ENCODE data around the gene IFNA7. TPM values are rescaled to one million over a fixed set of nuclear protein-coding genes. Genes with fewer than 3 reads are reported as not detected.
"Not testable (repeated sequence)": the region's sequence is repeated elsewhere in the genome, so short reads cannot be mapped to it uniquely, and the experiment has no call there.

IFNA7 gene
- total RNA-seq, 2 experiments from 2014 or later, result not detected

DNA sequence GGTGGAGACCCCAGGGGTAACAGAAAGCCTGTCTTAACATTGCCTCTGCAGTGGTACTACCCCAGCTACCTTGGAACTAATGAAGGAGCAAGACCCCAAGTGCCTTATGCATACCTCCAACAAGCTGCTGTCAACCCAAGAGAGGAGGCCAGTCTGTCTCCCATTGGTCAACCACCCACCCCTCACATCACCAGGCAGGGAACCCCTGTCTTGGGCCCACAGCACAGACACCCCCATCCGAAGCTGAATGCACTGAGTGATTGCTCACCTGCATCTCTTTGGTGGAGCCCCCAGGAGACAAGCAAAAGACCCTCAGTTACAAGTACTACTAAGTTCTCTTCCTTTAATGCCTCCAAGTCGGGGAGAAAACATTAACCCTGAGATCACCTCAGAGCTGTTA, 10.2 kb upstream of the IFNA7 start:
- POLR2A ChIA-PET, H3K27ac Mint-ChIP-seq: not testable (repeated sequence)
- CTCF ChIA-PET, result interaction anchor here (1.1 to 2.2 kb wide), 3 partner anchors 9 to 29 kb away, joined by 4 to 10 read pairs (median 6); no protein-coding TSS in a partner anchor

DNA sequence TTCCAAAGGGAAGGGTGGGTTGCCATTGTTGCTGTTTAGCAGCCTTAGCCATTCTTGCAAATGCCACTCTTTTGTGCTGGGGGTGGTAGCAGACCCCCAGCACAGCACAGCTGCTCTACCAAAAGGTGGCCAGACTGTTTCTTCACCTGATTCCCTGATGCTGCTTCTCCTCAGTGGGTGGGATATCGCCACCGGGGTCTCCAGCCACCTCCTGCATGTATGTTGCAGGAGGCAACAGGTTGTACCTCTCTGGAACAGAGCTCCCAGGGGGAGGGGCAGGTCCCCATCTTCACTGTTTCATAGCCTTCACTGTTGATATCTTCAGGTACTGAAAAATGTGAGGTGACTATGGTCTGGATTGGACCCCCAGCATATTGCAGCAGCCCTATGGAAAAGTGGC, 8.8 kb upstream of the IFNA7 start:
- H3K36me3 Mint-ChIP-seq (ENCODE audit: low read depth); H3K9me3 Mint-ChIP-seq; H3K4me3 Mint-ChIP-seq; POLR2A ChIA-PET; DNase-seq; H3K4me1 Mint-ChIP-seq; H3K27ac Mint-ChIP-seq: not testable (repeated sequence)
- peaks cover 20% of the 10 kb centered on the region for H3K27me3 Mint-ChIP-seq
- CTCF ChIA-PET, result interaction anchor here (0.6 to 1.6 kb wide), 2 partner anchors 15 to 236 kb away, joined by 3 to 6 read pairs; no protein-coding TSS in a partner anchor

More for the DNA sequence above, 10.2 kb upstream of the IFNA7 start:
- H3K36me3 Mint-ChIP-seq (ENCODE audit: low read depth); H3K9me3 Mint-ChIP-seq; H3K4me3 Mint-ChIP-seq; DNase-seq; H3K4me1 Mint-ChIP-seq: not testable (repeated sequence)
- H3K27me3 Mint-ChIP-seq, result peaks cover 18% of the 10 kb centered on the region

DNA sequence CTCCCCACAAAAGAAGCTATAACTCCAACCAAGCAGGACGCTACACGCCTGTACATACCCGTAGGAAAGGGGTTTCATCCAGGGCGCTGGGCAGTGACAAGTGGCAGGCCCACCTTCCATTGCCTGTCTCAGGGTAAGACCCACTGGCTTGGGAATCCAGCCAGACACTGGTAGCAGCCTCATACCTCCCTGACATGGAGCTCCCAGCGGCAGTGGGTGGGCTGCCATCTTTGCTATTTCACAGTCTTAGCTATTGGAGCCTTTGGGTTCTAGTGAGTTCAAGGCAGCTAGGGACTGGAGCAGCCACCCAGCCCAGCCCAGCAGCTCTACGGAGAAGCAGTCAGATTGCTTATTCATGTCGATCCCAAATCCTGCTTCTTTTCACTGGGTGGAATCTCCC, 8.3 kb upstream of the IFNA7 start:
- DNase-seq, result no peak

DNA sequence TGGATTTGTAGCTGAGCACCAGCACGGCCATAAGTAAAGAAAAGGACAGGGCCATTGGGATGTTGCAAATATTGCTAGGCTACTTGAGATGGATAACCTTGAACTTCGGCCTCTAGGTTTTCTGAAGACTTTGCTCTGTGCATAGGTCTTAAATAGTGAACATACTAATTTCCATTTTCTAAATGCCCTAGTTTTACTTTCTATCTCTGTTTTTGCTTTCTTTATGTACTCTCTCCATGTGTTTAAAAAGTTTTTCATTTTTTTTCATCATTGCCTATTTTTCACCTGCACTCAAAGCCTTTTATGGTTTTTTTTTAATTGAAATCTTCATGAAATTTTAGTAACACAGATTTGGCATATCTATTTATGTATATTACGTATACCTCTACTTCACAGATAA, 5.0 kb upstream of the IFNA7 start, which contains the start of gene IFNA10:
TSS of gene IFNA10 (minus strand) at position 101 of the 400 bp plus-strand sequence. CDS start at position 55, 46 bp downstream.
- POLR2A ChIA-PET; DNase-seq; H3K27ac Mint-ChIP-seq; H3K36me3 Mint-ChIP-seq (ENCODE audit: low read depth); H3K4me1 Mint-ChIP-seq; H3K9me3 Mint-ChIP-seq; H3K4me3 Mint-ChIP-seq: not testable (repeated sequence)
- peaks cover 27% of the 10 kb centered on the region for H3K27me3 Mint-ChIP-seq
- CTCF ChIA-PET, result interaction anchor here (0.5 to 0.9 kb wide), 2 partner anchors 12 to 112 kb away, joined by 4 read pairs; no protein-coding TSS in a partner anchor

More for the DNA sequence above, 8.3 kb upstream of the IFNA7 start:
- no peaks in the 10 kb centered on the region for H3K9me3 Mint-ChIP-seq
- POLR2A ChIA-PET, result no interaction called here
- CTCF ChIA-PET, result interaction anchor here (0.6 to 1.6 kb wide), 2 partner anchors 15 to 237 kb away, joined by 3 to 6 read pairs; no protein-coding TSS in a partner anchor
- H3K4me3 Mint-ChIP-seq, result no peak overlapping the region
- H3K4me1 Mint-ChIP-seq, result peaks cover 6% of the 10 kb centered on the region
- H3K27me3 Mint-ChIP-seq, result peaks cover 21% of the 10 kb centered on the region
- no peak overlapping the region for H3K27ac Mint-ChIP-seq
- no peaks in the 10 kb centered on the region for H3K36me3 Mint-ChIP-seq (ENCODE audit: low read depth)

DNA sequence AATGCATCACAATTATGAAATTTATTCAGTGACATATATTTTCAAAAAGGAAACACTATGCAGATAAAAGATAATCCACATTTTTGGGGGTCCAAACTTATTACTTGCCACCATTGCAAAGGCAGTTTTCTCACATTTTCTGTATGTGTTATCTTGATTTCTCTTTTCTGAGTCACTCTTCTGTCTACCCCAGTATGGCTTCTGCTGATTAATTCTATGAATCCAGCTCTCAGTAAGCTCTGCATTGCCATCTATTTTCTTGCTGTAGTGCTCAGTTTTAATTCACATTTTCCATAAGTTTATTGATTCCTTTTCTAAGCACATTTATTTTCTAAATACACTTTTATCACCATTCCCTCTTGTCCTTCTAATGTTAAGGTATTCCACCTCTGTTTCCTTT, 3.2 kb upstream of the IFNA7 start:
- CTCF ChIA-PET, result no interaction called here

DNA sequence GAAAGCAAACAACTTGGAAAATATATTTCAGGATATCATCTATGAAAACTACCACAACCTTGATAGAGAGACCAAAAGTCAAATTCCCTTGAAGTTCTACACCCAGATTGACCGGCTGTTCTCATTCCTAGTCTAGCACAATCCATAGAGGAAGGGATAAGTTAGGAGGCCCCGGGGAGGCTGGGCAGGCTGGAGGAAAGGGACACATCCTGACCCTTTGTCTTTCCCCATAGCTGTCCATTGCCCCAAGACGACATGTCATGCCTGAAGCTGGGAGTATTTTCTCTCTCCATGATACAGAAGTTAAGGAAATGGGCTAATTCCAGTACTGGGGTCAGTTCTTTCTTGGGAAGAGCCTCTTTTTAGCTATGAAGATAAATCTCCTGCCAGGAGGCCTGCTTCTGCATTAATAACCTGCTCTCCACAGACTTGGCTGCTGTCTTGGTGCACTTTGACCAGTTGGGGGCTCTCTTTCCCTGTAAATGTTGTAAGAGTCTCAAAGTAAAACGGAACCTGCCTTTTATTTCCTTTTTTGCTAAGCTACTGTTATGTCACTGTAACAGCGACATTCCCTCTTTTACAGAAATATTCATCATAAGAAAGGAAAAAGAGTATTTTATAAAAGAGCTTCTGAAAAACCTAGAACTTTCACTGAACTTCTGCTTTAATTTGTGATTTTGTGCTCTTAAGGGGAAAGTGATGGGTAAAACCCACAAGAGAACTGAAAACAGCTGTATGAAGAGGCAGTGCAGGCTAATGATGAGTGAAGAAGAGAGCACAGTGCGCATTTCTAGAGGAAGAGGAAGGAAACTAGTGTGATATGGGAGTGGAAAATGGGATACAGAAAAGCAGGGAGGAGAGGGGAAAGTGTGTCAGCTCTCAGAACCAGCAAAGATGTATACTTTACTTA, 6.9 kb downstream of the IFNA7 start:
- CTCF ChIA-PET, result interaction anchor here (0.7 to 2.5 kb wide), 19 partner anchors 9 to 270 kb away, joined by 3 to 21 read pairs (median 4); partner anchors contain the start of gene IFNA10
- H3K27ac Mint-ChIP-seq; H3K4me3 Mint-ChIP-seq; H3K9me3 Mint-ChIP-seq; H3K36me3 Mint-ChIP-seq (ENCODE audit: low read depth); H3K4me1 Mint-ChIP-seq; POLR2A ChIA-PET: not testable (repeated sequence)
- DNase-seq, result peak; percentile 43
- H3K27me3 Mint-ChIP-seq, result peaks cover 29% of the 10 kb centered on the region

More for the DNA sequence above, 3.2 kb upstream of the IFNA7 start:
- no peak for DNase-seq
- Mint-ChIP-seq H3K4me3 (no peak overlapping the region), H3K4me1 (peaks cover 4% of the 10 kb centered on the region), H3K27me3 (peaks cover 40% of the 10 kb centered on the region), H3K9me3 (no peaks in the 10 kb centered on the region), H3K27ac (no peak overlapping the region), H3K36me3 (ENCODE audit: low read depth) (no peaks in the 10 kb centered on the region)
- POLR2A ChIA-PET, result no interaction called here

DNA sequence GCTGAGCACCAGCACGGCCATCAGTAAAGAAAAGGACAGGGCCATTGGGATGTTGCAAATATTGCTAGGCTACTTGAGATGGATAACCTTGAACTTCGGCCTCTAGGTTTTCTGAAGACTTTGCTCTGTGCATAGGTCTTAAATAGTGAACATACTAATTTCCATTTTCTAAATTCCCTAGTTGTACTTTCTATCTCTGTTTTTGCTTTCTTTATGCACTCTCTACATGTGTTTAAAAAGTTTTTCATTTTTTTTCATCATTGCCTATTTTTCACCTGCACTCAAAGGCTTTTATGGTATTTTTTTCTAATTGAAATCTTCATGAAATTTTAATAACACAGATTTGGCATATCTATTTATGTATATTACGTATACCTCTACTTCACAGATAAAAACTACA, 14.5 kb downstream of the IFNA7 start, which contains the start of gene IFNA4:
TSS of gene IFNA4 (minus strand) at position 101 of the 400 bp plus-strand sequence. CDS start at position 45, 56 bp downstream.
- peaks cover 20% of the 10 kb centered on the region for H3K27me3 Mint-ChIP-seq
- CTCF ChIA-PET; H3K27ac Mint-ChIP-seq; H3K36me3 Mint-ChIP-seq (ENCODE audit: low read depth); POLR2A ChIA-PET; DNase-seq; H3K4me3 Mint-ChIP-seq; H3K4me1 Mint-ChIP-seq; H3K9me3 Mint-ChIP-seq: not testable (repeated sequence)

DNA sequence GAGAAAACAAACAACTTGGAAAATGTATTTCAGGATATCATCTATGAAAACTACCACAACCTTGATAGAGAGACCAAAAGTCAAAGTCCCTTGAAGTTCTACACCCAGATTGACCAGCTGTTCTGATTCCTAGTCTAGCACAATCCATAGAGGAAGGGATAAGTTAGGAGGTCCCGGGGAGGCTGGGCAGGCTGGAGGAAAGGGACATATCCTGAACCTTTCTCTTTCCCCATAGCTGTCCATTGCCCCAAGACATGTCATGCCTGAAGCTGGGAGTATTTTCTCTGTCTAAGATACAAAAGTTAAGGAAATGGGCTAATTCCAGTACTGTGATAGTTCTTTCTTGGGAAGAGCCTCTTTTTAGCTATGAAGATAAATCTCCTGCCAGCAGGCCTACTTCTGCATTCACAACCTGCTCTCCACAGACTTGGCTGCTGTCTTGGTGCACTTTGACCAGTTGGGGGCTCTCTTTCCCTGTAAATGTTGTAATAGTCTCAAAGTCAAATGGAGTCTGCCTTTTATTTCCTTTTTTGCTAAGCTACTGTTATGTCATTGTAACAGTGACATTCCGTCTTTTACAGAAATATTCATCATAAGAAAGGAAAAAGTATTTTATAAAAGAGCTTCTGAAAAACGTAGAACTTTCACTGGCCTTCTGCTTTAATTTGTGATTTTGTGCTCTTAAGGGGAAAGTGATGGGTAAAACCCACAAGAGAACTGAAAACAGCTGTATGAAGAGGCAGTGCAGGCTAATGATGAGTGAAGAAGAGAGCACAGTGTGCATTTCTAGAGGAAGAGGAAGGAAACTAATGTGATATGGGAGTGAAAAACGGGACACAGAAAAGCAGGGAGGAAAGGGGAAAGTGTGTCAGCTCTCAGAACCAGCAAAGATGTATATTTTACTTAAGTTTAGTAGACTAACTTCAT, 18.9 kb downstream of the IFNA7 start:
- H3K36me3 Mint-ChIP-seq (ENCODE audit: low read depth); H3K27ac Mint-ChIP-seq; H3K9me3 Mint-ChIP-seq; H3K4me1 Mint-ChIP-seq; H3K4me3 Mint-ChIP-seq; POLR2A ChIA-PET: not testable (repeated sequence)
- CTCF ChIA-PET, result interaction anchor here (0.6 to 3.8 kb wide), 23 partner anchors 9 to 605 kb away, joined by 3 to 21 read pairs (median 4); partner anchors contain the start of gene IFNA21
- DNase-seq, result peak; percentile 37
- H3K27me3 Mint-ChIP-seq, result peaks cover 18% of the 10 kb centered on the region

DNA sequence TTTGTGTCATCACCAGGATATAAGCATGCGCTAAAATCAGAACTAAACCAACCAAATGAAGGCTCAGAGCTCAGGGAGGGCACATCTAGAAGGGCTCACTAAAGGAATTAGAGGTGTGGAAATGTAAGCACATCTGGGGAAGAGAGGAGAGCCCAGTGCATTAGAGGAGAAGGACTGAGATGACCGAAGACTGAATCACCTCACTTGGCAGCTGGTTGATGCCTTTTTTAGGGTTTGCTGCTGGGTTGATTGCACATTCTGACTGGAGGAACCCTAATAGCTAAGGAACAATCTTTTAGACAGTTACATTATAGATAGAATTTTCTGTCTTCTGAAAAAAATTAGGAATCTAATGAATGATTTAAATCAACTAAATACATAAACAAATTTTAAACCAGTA, 27.3 kb downstream of the IFNA7 start:
- ChIA-PET CTCF (interaction anchor here (2.0 to 2.3 kb wide), 2 partner anchors 8 to 20 kb away, joined by 7 to 15 read pairs; no protein-coding TSS in a partner anchor), POLR2A (no interaction called here)
- no peaks in the 10 kb centered on the region for H3K9me3 Mint-ChIP-seq
- no peak for DNase-seq
- peaks cover 16% of the 10 kb centered on the region for H3K27me3 Mint-ChIP-seq
- H3K36me3 Mint-ChIP-seq (ENCODE audit: low read depth), result no peaks in the 10 kb centered on the region
- H3K27ac Mint-ChIP-seq, result no peak overlapping the region
- no peak overlapping the region for H3K4me3 Mint-ChIP-seq
- no peaks in the 10 kb centered on the region for H3K4me1 Mint-ChIP-seq

DNA sequence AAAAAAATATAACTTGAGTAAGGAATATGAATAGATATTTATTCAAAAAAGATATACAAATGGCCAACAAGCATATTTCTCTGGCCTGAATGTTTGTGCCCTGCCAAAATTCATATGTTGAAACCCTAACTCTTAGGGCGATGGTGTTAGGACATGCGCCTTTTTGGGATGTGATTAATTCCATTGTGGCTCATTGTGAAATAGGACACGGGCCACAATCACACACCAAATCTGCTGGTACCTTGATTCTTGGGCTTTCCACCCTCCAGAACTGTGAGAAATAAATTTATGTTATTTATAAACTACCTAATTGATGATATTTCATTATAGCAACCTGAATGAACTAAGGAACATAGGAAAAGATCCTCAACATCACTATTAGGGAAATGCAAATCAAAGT, 29.8 kb downstream of the IFNA7 start:
- H3K9me3 Mint-ChIP-seq, result no peaks in the 10 kb centered on the region

DNA sequence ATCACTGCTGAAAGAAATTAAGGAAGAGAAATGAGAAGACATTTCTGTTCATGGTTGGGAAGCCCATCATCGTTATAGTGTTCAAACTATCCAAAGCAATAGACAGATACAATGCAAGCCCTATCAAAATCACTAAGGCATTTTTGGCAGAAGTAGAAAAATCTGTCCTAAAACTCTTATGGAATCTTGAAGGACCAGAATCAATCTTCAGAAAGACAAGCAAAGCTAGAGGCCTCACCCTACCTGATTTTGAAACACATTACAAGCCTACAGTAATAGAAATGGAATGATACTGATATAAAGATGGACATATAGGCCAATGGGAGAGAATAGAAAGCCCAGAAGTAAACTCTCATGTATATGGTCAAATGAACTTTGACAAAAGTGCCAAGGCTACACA, 30.7 kb downstream of the IFNA7 start:
- H3K9me3 Mint-ChIP-seq, result no peaks in the 10 kb centered on the region
- ChIA-PET CTCF (no interaction called here), POLR2A (no interaction called here)
- H3K27ac Mint-ChIP-seq, result no peak overlapping the region
- no peak for DNase-seq
- H3K36me3 Mint-ChIP-seq (ENCODE audit: low read depth), result no peaks in the 10 kb centered on the region
- H3K4me1 Mint-ChIP-seq, result no peaks in the 10 kb centered on the region
- H3K27me3 Mint-ChIP-seq, result peaks cover 19% of the 10 kb centered on the region
- no peak overlapping the region for H3K4me3 Mint-ChIP-seq

More for the DNA sequence above, 29.8 kb downstream of the IFNA7 start:
- CTCF ChIA-PET, result no interaction called here
- Mint-ChIP-seq H3K36me3 (ENCODE audit: low read depth) (no peaks in the 10 kb centered on the region), H3K4me3 (no peak overlapping the region), H3K27me3 (peaks cover 19% of the 10 kb centered on the region), H3K27ac (no peak overlapping the region), H3K4me1 (no peaks in the 10 kb centered on the region)
- DNase-seq, result no peak
- POLR2A ChIA-PET, result no interaction called here

DNA sequence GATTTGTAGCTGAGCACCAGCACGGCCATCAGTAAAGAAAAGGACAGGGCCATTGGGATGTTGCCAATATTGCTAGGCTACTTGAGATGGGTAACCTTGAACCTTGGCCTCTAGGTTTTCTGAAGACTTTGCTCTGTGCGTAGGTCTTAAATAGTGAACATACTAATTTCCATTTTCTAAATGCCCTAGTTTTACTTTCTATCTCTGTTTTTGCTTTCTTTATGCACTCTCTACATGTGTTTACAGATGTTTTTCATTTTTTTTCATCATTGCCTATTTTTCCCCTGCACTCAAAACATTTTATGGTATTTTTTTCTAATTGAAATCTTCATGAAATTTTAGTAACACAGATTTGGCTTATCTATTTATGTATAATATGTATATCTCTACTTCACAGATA, 35.4 kb downstream of the IFNA7 start, which contains the start of gene IFNA21:
TSS of gene IFNA21 (minus strand) at position 101 of the 400 bp plus-strand sequence. CDS start at position 53, 48 bp downstream.
- H3K36me3 Mint-ChIP-seq (ENCODE audit: low read depth); H3K9me3 Mint-ChIP-seq; H3K4me1 Mint-ChIP-seq; H3K4me3 Mint-ChIP-seq; DNase-seq; H3K27ac Mint-ChIP-seq; POLR2A ChIA-PET: not testable (repeated sequence)
- CTCF ChIA-PET, result interaction anchor here (0.8 to 1.2 kb wide), 2 partner anchors 16 to 28 kb away, joined by 3 read pairs; no protein-coding TSS in a partner anchor
- peaks cover 24% of the 10 kb centered on the region for H3K27me3 Mint-ChIP-seq

Measured in activated CD4-positive, alpha-beta memory T cell treated with anti-CD3 and anti-CD28 coated beads, Interleukin-2, amount 10 ng/mL, durations not matched to agents 7 days and 5 days (primary cell).